Measurements from ENCODE around the gene SPACDR. TPM values are rescaled to one million over a fixed set of nuclear protein-coding genes. Genes with fewer than 3 reads are reported as not detected.

Gene SPACDR
- total RNA-seq, 1 experiment from 2014 or later: not detected

DNA sequence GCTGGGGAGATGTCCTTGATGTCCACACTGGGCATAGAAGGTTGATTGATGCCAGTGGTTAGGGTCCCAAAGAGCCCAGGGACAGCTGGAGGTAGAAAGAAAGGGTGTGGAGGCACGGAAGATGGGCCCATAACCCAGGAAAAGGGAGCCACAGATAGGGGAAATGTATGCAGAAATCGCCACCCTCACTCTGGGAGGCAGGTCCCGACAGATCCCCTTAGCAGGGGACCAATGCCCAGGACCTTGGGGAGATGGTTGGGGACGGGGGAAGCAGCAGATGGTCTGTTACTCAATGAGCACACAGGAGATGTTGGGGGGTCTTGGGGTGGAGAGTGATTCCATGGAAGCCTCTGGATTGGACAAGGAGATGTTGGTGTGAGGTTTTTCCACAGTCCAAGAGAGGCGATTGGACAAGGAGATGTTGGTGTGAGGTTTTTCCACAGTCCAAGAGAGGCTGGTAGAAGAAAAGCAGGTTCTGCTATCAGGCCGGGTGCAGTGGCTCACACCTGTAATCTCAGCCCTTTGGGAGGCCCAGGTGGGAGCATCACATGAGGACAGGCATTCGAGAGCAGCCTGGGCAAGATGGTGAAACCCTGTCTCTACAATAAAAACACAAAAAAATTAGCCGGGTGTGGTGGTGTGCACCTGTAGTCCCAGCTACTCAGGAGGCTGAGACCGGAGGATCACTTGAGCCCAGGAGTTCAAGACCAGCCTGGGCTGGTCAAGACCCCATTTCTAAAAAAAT lies 20.8 kb downstream of the SPACDR start:
- H3K9ac ChIP-seq (ENCODE audit: extremely low read depth, insufficient read length, low read length): no peak overlapping the region
- H3K4ac ChIP-seq (ENCODE audit: low read depth, low read length): no peak overlapping the region
- H3K4me1 ChIP-seq (ENCODE audit: insufficient read depth, low read length): no peaks in the 10 kb centered on the region
- H3K18ac ChIP-seq (ENCODE audit: insufficient read length, low read depth, low read length): no peak overlapping the region
- peak overlapping the region in 1 of 3 experiments; percentile 82; a peak in 4 of 7 replicates for H3K27ac Mint-ChIP-seq
- no peak overlapping the region for H3K27ac ChIP-seq (ENCODE audit: insufficient read length, low read depth, low read length)
- H3K9me3 Mint-ChIP-seq: no peaks in the 10 kb centered on the region
- H2BK12ac ChIP-seq (ENCODE audit: insufficient read length, low read depth, low read length): no peak overlapping the region
- no peaks in the 10 kb centered on the region for H3K79me2 ChIP-seq (ENCODE audit: insufficient read depth, low read length)
- H3K27me3 ChIP-seq (ENCODE audit: insufficient read depth, low read length): no peaks in the 10 kb centered on the region
- WGBS (ENCODE audit: extremely low coverage, insufficient read length, low lambda C conversion rate): no CpG with 5 or more reads among the region's 9 CpGs
- H4K20me1 ChIP-seq (ENCODE audit: control insufficient read depth, insufficient read depth, insufficient read length): no peaks in the 10 kb centered on the region
- H4K5ac ChIP-seq (ENCODE audit: insufficient read length, low read depth, low read length): no peak overlapping the region
- no peak overlapping the region for H2BK5ac ChIP-seq (ENCODE audit: insufficient read length, low read length)
- H3K4me3 Mint-ChIP-seq: no peak overlapping the region
- H3K56ac ChIP-seq (ENCODE audit: insufficient read length, low read depth, low read length): no peak overlapping the region
- H3K9me3 ChIP-seq (ENCODE audit: control insufficient read depth, low read depth, low read length): no peaks in the 10 kb centered on the region
- H3K79me1 ChIP-seq (ENCODE audit: insufficient read depth, low read depth, low read length, poor library complexity, severe bottlenecking): no peaks in the 10 kb centered on the region
- no peaks in the 10 kb centered on the region for H3K23me2 ChIP-seq (ENCODE audit: insufficient read length, low read depth, low read length, poor library complexity, severe bottlenecking)
- no peak overlapping the region for H2BK15ac ChIP-seq (ENCODE audit: low read depth, low read length)
- no peak overlapping the region for H2AK5ac ChIP-seq (ENCODE audit: insufficient read length, low read length)
- H4K8ac ChIP-seq (replicated peaks; ENCODE audit: insufficient read length, low read depth, low read length): no peak overlapping the region
- H2BK120ac ChIP-seq (ENCODE audit: low read depth, low read length, poor library complexity, severe bottlenecking): no peak overlapping the region
- no peak overlapping the region for H3T11ph ChIP-seq (ENCODE audit: low read length)
- H3K36me3 Mint-ChIP-seq (ENCODE audit: insufficient read depth in 1 of 3, low read depth in 3 of 3): peaks cover 0 to 13% (median 0%) of the 10 kb centered on the region in 3 experiments; a peak in 2 of 7 replicates
- H3K4me2 ChIP-seq (ENCODE audit: insufficient read depth, insufficient read length, low read length): no peak overlapping the region
- H3K4me1 Mint-ChIP-seq: peaks cover 6 to 9% of the 10 kb centered on the region in 2 experiments
- no peak overlapping the region for H3K23ac ChIP-seq (ENCODE audit: insufficient read length, low read depth, low read length)
- DNase-seq: no peak
- H2BK20ac ChIP-seq (ENCODE audit: low read depth, low read length, poor library complexity, severe bottlenecking): no peak overlapping the region
- H2AFZ ChIP-seq (ENCODE audit: low read length): no peak overlapping the region
- no peak for TF ChIP-seq CTCF (conservative IDR thresholded peaks at IDR 0.05)
- H3K14ac ChIP-seq (ENCODE audit: insufficient read depth, low read length): no peak overlapping the region
- H4K91ac ChIP-seq (ENCODE audit: insufficient read length, low read depth, low read length): no peak overlapping the region
- H3K27me3 Mint-ChIP-seq (ENCODE audit: low read depth): no peaks in the 10 kb centered on the region

All from H9 (cell line).